ENCODE results near the gene LACTB. TPM values are rescaled to one million over a fixed set of nuclear protein-coding genes. Genes with fewer than 3 reads are reported as not detected.

The LACTB gene
- total RNA-seq, 1 experiment from 2014 or later: 11.2 TPM

GRCh38 chr15:63111481-63111880 is 10.2 kb upstream of the LACTB start:
- Histone ChIP-seq H3K27ac (ENCODE audit: low read length) (no peak overlapping the region), H3K79me2 (ENCODE audit: low read length) (no peaks in the 10 kb centered on the region)

GRCh38 chr15:63112871-63113270 is 8.8 kb upstream of the LACTB start:
- no peaks in the 10 kb centered on the region for H3K36me3 ChIP-seq (ENCODE audit: low read depth, low read length)
- H3K4me3 ChIP-seq (ENCODE audit: low read length): no peak overlapping the region
- no peaks in the 10 kb centered on the region for H4K20me1 ChIP-seq (ENCODE audit: low read length)
- intact Hi-C loops (cut with micrococcal nuclease): no loop called here
- H3K79me2 ChIP-seq (ENCODE audit: low read length): no peaks in the 10 kb centered on the region
- H3K27ac ChIP-seq (ENCODE audit: low read length): no peak overlapping the region
- no peak overlapping the region for H3K4me2 ChIP-seq (ENCODE audit: low read length)
- CTCF ChIA-PET: no interaction called here
- H3K9me2 ChIP-seq (replicated peaks; ENCODE audit: low read length): no peaks in the 10 kb centered on the region
- DNase-seq (no peak), ATAC-seq (no peak)
- H3K9me3 ChIP-seq (ENCODE audit: low read length): no peaks in the 10 kb centered on the region
- H3K9ac ChIP-seq (ENCODE audit: low read length): no peak overlapping the region
- H3F3A ChIP-seq (ENCODE audit: low read length, unreplicated experiment): no peaks in the 10 kb centered on the region
- no peaks in the 10 kb centered on the region for H3K27me3 ChIP-seq (ENCODE audit: low read length)
- H2AFZ ChIP-seq (ENCODE audit: low read length): no peak overlapping the region
- no peaks in the 10 kb centered on the region for H3K4me1 ChIP-seq (ENCODE audit: insufficient read depth, low read length)
- POLR2A ChIA-PET (ENCODE audit: unreplicated experiment): no interaction called here
- BruUV-seq (replicated peaks): no TSS peak
- TF ChIP-seq EZH2phosphoT487 (IDR thresholded peaks at IDR 0.05; ENCODE audit: borderline replicate concordance, low read length) (no peak), CTCF (conservative IDR thresholded peaks at IDR 0.05; ENCODE audit: low read depth, low read length) (no peak), EZH2 (IDR thresholded peaks at IDR 0.05; ENCODE audit: low read length, unreplicated experiment) (no peak)

More at GRCh38 chr15:63111481-63111880, 10.2 kb upstream of the LACTB start:
- intact Hi-C loops (cut with micrococcal nuclease): no loop called here
- Histone ChIP-seq H3K4me3 (ENCODE audit: low read length) (no peak overlapping the region), H3K4me1 (ENCODE audit: insufficient read depth, low read length) (no peaks in the 10 kb centered on the region), H3K27me3 (ENCODE audit: low read length) (no peaks in the 10 kb centered on the region), H3K9me3 (ENCODE audit: low read length) (no peaks in the 10 kb centered on the region), H3K4me2 (ENCODE audit: low read length) (no peak overlapping the region), H2AFZ (ENCODE audit: low read length) (no peak overlapping the region), H3K36me3 (ENCODE audit: low read depth, low read length) (no peaks in the 10 kb centered on the region), H3K9me2 (replicated peaks; ENCODE audit: low read length) (no peaks in the 10 kb centered on the region), H4K20me1 (ENCODE audit: low read length) (no peaks in the 10 kb centered on the region), H3K9ac (ENCODE audit: low read length) (no peak overlapping the region), H3F3A (ENCODE audit: low read length, unreplicated experiment) (no peaks in the 10 kb centered on the region)
- POLR2A ChIA-PET (ENCODE audit: unreplicated experiment): interaction anchor here (0.6 kb wide), 1 partner anchor 280 kb away, joined by 17 read pairs; no protein-coding TSS in a partner anchor
- ATAC-seq: no peak
- CTCF ChIA-PET: no interaction called here
- no TSS peak for BruUV-seq (replicated peaks)
- no peak for DNase-seq
- TF ChIP-seq CTCF (conservative IDR thresholded peaks at IDR 0.05; ENCODE audit: low read depth, low read length) (no peak), EZH2phosphoT487 (IDR thresholded peaks at IDR 0.05; ENCODE audit: borderline replicate concordance, low read length) (no peak), EZH2 (IDR thresholded peaks at IDR 0.05; ENCODE audit: low read length, unreplicated experiment) (no peak)

GRCh38 chr15:63114465-63114864 is 7.2 kb upstream of the LACTB start:
- TF ChIP-seq EZH2 (IDR thresholded peaks at IDR 0.05; ENCODE audit: low read length, unreplicated experiment) (no peak), CTCF (conservative IDR thresholded peaks at IDR 0.05; ENCODE audit: low read depth, low read length) (no peak), EZH2phosphoT487 (IDR thresholded peaks at IDR 0.05; ENCODE audit: borderline replicate concordance, low read length) (no peak)
- Histone ChIP-seq H3K4me3 (ENCODE audit: low read length) (no peak overlapping the region), H3K4me1 (ENCODE audit: insufficient read depth, low read length) (no peaks in the 10 kb centered on the region), H3F3A (ENCODE audit: low read length, unreplicated experiment) (no peaks in the 10 kb centered on the region), H3K79me2 (ENCODE audit: low read length) (no peaks in the 10 kb centered on the region), H2AFZ (ENCODE audit: low read length) (no peak overlapping the region), H4K20me1 (ENCODE audit: low read length) (no peaks in the 10 kb centered on the region), H3K9me3 (ENCODE audit: low read length) (peaks cover 6% of the 10 kb centered on the region; the same call in 1 of the 2 replicates), H3K27me3 (ENCODE audit: low read length) (no peaks in the 10 kb centered on the region), H3K27ac (ENCODE audit: low read length) (no peak overlapping the region), H3K36me3 (ENCODE audit: low read depth, low read length) (no peaks in the 10 kb centered on the region), H3K9me2 (replicated peaks; ENCODE audit: low read length) (no peaks in the 10 kb centered on the region), H3K4me2 (ENCODE audit: low read length) (no peak overlapping the region), H3K9ac (ENCODE audit: low read length) (no peak overlapping the region)
- ChIA-PET POLR2A (ENCODE audit: unreplicated experiment) (no interaction called here), CTCF (no interaction called here)
- DNase-seq (no peak), ATAC-seq (no peak)
- intact Hi-C loops (cut with micrococcal nuclease): no loop called here
- BruUV-seq (replicated peaks): no TSS peak
